GM23248 (cell line): ENCODE measurements around the gene TALDO1.

Experiments used
- EZH2 ChIP-seq: fragments of 200-600 bp; sonication (generic); IDR thresholded peaks from 2 replicates; pipeline ENCODE4 v1.6.1; 2018; ENCODE audit warnings: antibody characterized with exemption, mild to moderate bottlenecking; ENCODE audit not compliant: insufficient read depth, poor library complexity, severe bottlenecking
- EZH2phosphoT487 ChIP-seq: fragments of 200-600 bp; sonication (generic); IDR thresholded peaks from 2 replicates; pipeline ENCODE4 v1.6.1; 2018; ENCODE audit warnings: antibody characterized with exemption, moderate library complexity, mild to moderate bottlenecking, low read depth; ENCODE audit not compliant: insufficient read depth

DNA sequence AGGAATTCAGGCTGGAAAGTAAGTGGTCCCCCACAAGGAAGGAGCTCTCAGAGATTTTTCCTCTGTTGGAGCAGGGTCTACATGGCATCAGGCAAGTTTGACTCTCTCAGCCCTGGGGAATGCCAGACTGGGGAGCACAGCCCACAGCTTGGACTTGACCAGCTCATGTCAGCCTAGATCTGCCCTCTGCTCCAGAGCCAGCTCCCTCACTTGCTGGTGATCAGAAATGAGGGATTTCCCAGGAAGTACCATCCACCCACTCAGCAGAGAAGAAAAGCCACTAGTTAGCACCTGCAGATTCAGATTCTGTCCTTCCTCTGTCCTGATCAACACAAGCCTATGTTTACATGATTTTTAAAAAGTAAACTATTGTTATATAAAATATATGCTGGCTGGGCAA lies 13.0 kb downstream of the TALDO1 start:
- TF ChIP-seq EZH2phosphoT487: no peak
- no peak for TF ChIP-seq EZH2
